ENCODE data around the gene TC2N. TPM values are rescaled to one million over a fixed set of nuclear protein-coding genes. Genes with fewer than 3 reads are reported as not detected.

TC2N gene
- total and polyA plus RNA-seq, 9 of the 15 experiments (the other 6 are each of a cell fraction or from before 2014, with no cell fraction given): 2.0 to 12.5 (median 7.3) TPM

DNA sequence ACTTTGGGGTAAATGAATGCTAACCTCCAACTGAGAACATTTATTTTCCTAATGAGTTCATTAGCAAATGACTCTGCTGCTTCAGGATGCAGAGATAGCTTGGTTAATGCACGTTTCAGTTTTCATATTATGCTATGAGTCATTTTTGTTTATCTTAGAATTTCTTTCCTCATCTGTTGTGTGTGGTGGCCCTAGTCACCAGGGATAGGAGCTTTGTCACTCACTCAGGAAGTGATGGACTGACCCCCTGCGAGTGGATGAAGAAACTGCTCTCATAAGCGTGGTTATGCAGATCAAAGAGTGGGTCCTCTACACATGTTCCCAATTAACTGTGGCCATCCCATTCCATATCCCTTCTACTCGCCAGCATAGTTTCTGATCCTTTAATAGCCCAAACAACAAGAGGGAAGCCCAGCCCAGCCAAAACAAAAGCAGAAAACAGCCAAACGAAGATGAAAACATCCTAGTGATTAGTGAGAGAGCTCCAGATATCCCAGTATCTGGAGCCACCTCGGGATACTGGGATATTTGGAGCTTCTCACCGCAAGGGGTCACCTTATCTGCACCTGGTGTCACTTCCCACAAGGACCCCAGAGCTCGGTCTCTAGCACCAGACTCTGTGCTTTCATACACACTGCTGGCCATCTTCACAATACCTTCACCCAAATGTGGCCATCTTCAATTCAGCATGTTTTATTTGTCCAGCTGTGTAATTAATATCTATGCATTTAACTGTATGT, 8.6 kb downstream of the TC2N start (continued):
- TF ChIP-seq, protein P1, sequence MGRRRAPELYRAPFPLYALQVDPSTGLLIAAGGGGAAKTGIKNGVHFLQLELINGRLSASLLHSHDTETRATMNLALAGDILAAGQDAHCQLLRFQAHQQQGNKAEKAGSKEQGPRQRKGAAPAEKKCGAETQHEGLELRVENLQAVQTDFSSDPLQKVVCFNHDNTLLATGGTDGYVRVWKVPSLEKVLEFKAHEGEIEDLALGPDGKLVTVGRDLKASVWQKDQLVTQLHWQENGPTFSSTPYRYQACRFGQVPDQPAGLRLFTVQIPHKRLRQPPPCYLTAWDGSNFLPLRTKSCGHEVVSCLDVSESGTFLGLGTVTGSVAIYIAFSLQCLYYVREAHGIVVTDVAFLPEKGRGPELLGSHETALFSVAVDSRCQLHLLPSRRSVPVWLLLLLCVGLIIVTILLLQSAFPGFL (CRISPR knock-in tag; IDR thresholded peaks at IDR 0.05): no peak
- TF ChIP-seq KDM2B (CRISPR knock-in tag; IDR thresholded peaks at IDR 0.05) (no peak), SAP30 (IDR thresholded peaks at IDR 0.05; ENCODE audit: borderline replicate concordance, insufficient read depth, low read depth, low read length, poor library complexity, severe bottlenecking) (no peak)

DNA sequence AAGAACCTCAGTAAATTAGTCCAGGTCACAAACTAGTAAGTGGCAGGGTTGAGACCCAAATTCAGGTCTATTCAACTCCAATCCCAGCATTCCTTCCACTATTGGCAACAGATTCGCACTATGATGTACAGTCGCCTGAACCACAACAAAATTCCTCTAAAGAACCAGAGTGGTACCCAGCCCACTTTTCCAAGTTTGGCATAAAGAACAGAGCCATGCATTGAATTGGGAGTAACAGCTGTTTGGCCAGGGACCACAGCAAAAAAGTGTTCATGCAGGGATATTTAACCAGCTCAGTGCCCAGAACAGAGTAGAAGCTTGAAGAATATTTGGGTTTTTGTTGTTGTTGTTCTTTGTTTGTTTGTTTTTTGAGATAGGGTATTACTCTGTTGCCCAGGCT, 9.7 kb downstream of the TC2N start:
- no peak for DNase-seq (ENCODE audit: extremely low read depth in 1 of 4, low spot score in 3 of 4)
- CTCF ChIA-PET (ENCODE audit: low intra/inter-chr PET ratio): no interaction called here
- TF ChIP-seq, protein P2, sequence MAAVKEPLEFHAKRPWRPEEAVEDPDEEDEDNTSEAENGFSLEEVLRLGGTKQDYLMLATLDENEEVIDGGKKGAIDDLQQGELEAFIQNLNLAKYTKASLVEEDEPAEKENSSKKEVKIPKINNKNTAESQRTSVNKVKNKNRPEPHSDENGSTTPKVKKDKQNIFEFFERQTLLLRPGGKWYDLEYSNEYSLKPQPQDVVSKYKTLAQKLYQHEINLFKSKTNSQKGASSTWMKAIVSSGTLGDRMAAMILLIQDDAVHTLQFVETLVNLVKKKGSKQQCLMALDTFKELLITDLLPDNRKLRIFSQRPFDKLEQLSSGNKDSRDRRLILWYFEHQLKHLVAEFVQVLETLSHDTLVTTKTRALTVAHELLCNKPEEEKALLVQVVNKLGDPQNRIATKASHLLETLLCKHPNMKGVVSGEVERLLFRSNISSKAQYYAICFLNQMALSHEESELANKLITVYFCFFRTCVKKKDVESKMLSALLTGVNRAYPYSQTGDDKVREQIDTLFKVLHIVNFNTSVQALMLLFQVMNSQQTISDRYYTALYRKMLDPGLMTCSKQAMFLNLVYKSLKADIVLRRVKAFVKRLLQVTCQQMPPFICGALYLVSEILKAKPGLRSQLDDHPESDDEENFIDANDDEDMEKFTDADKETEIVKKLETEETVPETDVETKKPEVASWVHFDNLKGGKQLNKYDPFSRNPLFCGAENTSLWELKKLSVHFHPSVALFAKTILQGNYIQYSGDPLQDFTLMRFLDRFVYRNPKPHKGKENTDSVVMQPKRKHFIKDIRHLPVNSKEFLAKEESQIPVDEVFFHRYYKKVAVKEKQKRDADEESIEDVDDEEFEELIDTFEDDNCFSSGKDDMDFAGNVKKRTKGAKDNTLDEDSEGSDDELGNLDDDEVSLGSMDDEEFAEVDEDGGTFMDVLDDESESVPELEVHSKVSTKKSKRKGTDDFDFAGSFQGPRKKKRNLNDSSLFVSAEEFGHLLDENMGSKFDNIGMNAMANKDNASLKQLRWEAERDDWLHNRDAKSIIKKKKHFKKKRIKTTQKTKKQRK (IDR thresholded peaks at IDR 0.05; ENCODE audit: borderline replicate concordance, low read depth, low read length): no peak
- no peak for TF ChIP-seq ASH1L (IDR thresholded peaks at IDR 0.05; ENCODE audit: borderline replicate concordance, low read depth, partially characterized antibody)
- TF ChIP-seq LCOR (CRISPR knock-in tag; IDR thresholded peaks at IDR 0.05): no peak
- no peak for TF ChIP-seq PTRF (tag; IDR thresholded peaks at IDR 0.05)
- no peak for TF ChIP-seq CBX8 (IDR thresholded peaks at IDR 0.05; ENCODE audit: borderline replicate concordance, extremely low read depth, low read depth, low read length, poor library complexity, severe bottlenecking)
- TF ChIP-seq, protein P3, sequence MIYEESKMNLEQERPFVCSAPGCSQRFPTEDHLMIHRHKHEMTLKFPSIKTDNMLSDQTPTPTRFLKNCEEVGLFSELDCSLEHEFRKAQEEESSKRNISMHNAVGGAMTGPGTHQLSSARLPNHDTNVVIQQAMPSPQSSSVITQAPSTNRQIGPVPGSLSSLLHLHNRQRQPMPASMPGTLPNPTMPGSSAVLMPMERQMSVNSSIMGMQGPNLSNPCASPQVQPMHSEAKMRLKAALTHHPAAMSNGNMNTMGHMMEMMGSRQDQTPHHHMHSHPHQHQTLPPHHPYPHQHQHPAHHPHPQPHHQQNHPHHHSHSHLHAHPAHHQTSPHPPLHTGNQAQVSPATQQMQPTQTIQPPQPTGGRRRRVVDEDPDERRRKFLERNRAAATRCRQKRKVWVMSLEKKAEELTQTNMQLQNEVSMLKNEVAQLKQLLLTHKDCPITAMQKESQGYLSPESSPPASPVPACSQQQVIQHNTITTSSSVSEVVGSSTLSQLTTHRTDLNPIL (CRISPR knock-in tag; IDR thresholded peaks at IDR 0.05): no peak
- TF ChIP-seq ZBTB7A (IDR thresholded peaks at IDR 0.05; ENCODE audit: borderline replicate concordance, control insufficient read depth, low read depth, low read length): no peak
- TF ChIP-seq IFI16 (CRISPR knock-in tag; IDR thresholded peaks at IDR 0.05): no peak
- TF ChIP-seq RBM39 (optimal IDR thresholded peaks at IDR 0.05; ENCODE audit: low read depth, low read length): no peak
- TF ChIP-seq, protein P4, sequence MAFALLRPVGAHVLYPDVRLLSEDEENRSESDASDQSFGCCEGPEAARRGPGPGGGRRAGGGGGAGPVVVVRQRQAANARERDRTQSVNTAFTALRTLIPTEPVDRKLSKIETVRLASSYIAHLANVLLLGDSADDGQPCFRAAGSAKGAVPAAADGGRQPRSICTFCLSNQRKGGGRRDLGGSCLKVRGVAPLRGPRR (CRISPR knock-in tag; IDR thresholded peaks at IDR 0.05): no peak

More for the DNA sequence above, 9.7 kb downstream of the TC2N start:
- ATAC-seq: no peak
- FAIRE-seq: no peak
- WGBS (ENCODE audit: insufficient coverage, low coverage, missing lambda C conversion rate): 67% methylated on average over 2 of the region's 2 CpGs
- Histone ChIP-seq H3K4me1 (replicated peaks in 1 of 2; ENCODE audit: control insufficient read depth in 2 of 2, insufficient read depth in 2 of 2, low read length in 2 of 2) (peaks cover 0 to 2% of the 10 kb centered on the region in 2 experiments; a peak in 2 of 5 replicates), H3K9me1 (ENCODE audit: control insufficient read depth, insufficient read depth, low read length) (no peaks in the 10 kb centered on the region), H3K79me2 (ENCODE audit: control insufficient read depth, insufficient read depth, low read length) (no peaks in the 10 kb centered on the region), H4K20me1 (replicated peaks; ENCODE audit: control insufficient read depth, insufficient read depth, low read length) (no peaks in the 10 kb centered on the region), H3K27me3 (ENCODE audit: control insufficient read depth in 2 of 2, insufficient read depth in 2 of 2, low read length in 2 of 2) (no peaks in the 10 kb centered on the region), H3K9ac (ENCODE audit: insufficient read depth in 1 of 2, low read depth in 2 of 2, low read length in 2 of 2) (no peak overlapping the region), H2AFZ (ENCODE audit: low read depth, low read length) (no peak overlapping the region), H3K4me2 (ENCODE audit: insufficient read depth, low read length) (no peak overlapping the region), H3K27ac (ENCODE audit: extremely low read depth, low read depth, low read length) (no peak overlapping the region), H3K36me3 (ENCODE audit: control insufficient read depth, insufficient read depth, low read length) (no peaks in the 10 kb centered on the region), H3K9me3 (replicated peaks; ENCODE audit: control insufficient read depth, insufficient read depth, low read depth, low read length) (no peaks in the 10 kb centered on the region), H3K4me3 (no peak overlapping the region)
- intact Hi-C loops (cut with micrococcal nuclease): loop anchor here (2.0 kb wide), 1 partner anchor 207 kb away; no protein-coding TSS in a partner anchor
- in situ Hi-C loops (cut with MboI): no loop called here
- POLR2A ChIA-PET: no interaction called here
- no TSS peak for BruUV-seq (replicated peaks)
